IPS-18a (cell line): Measurements from ENCODE around the gene CYP19A1.

ENCODE experiments used
- H3K27ac ChIP-seq: one replicate; pipeline ENCODE4 v1.5.1; 2013; ENCODE audit warnings: low read length
- H3K27me3 ChIP-seq: one replicate; pipeline ENCODE4 v1.6.1; 2013; ENCODE audit warnings: mild to moderate bottlenecking, low read length; ENCODE audit not compliant: control insufficient read depth, insufficient read depth
- H3K36me3 ChIP-seq: one replicate; pipeline ENCODE4 v1.6.1; 2013; ENCODE audit warnings: low read depth, low read length; ENCODE audit not compliant: control insufficient read depth
- H3K4me1 ChIP-seq: one replicate; pipeline ENCODE4 v1.6.1; 2013; ENCODE audit warnings: low read depth, low read length; ENCODE audit not compliant: control insufficient read depth
- H3K4me3 ChIP-seq: one replicate; pipeline ENCODE4 v1.5.1; 2013; ENCODE audit warnings: low read length
- H3K9ac ChIP-seq: one replicate; pipeline ENCODE4 v1.6.1; 2013; ENCODE audit warnings: mild to moderate bottlenecking, low read length, moderate library complexity
- H3K9me3 ChIP-seq: one replicate; pipeline ENCODE4 v1.6.1; 2013; ENCODE audit warnings: low read depth, low read length; ENCODE audit not compliant: control insufficient read depth

Gene CYP19A1

DNA sequence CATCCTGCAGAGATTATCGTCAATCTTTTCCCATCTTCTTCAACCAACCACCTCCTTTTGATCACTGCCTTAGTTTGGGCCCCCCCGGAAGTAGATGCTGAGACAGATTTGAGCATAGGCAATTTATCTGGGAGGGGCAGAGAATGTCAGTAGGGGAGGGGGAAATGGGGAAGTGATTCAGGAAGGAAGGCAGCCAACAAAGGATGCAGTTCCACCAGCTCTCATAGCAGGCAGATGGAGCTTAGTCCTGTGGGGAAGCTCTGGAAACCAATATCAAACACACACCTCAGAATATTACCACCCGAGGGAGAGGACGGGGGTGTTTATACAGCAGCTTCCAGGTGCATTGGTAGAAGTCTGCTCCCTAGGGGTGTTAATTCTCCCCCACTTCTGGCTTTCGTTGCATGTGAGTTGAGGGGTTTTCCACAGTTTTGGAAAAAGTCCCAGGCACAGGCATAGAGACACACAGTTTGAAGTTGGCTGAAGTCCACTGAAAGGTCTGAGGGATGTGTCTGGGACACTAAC is 152.2 kb downstream of the CYP19A1 start:
- no peak overlapping the region for H3K9ac ChIP-seq
- H3K36me3 ChIP-seq, result no peaks in the 10 kb centered on the region
- no peaks in the 10 kb centered on the region for H3K9me3 ChIP-seq
- no peaks in the 10 kb centered on the region for H3K4me1 ChIP-seq
- no peak overlapping the region for H3K27ac ChIP-seq
- no peak overlapping the region for H3K4me3 ChIP-seq
- H3K27me3 ChIP-seq, result no peaks in the 10 kb centered on the region

- no peak overlapping the region for H3K9ac ChIP-seq
- H3K4me3 ChIP-seq, result no peak overlapping the region
- no peak overlapping the region for H3K27ac ChIP-seq
- no peaks in the 10 kb centered on the region for H3K4me1 ChIP-seq
- no peaks in the 10 kb centered on the region for H3K27me3 ChIP-seq
- H3K9me3 ChIP-seq, result no peaks in the 10 kb centered on the region
- H3K36me3 ChIP-seq, result no peaks in the 10 kb centered on the region
These were observed 152.9 kb downstream of the CYP19A1 start for GRCh38 chr15:51185213-51186159.

- Histone ChIP-seq H3K27ac (no peak overlapping the region), H3K27me3 (no peaks in the 10 kb centered on the region), H3K9me3 (no peaks in the 10 kb centered on the region), H3K9ac (no peak overlapping the region), H3K4me3 (no peak overlapping the region), H3K4me1 (no peaks in the 10 kb centered on the region), H3K36me3 (no peaks in the 10 kb centered on the region)
These were observed 153.8 kb downstream of the CYP19A1 start for GRCh38 chr15:51184627-51185026.

DNA sequence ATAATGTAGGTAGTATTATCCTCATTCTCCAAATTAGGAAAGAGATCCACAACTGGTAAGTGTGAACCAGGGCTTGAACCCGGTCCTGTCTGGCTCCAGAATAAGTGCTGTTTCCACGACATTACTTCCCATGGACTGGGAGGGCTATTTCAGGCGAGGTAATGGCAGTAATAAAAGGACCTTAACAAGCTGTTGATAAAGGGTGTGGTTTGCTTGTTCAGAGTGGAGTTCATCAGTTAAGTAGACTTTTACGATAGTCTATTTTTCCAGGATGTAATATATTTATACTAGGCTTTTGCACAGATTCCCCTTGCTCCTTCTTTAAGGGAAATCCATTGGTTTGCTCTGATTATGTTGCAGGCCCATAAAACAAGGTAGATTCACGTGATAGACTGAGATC is 155.3 kb downstream of the CYP19A1 start:
- H3K9me3 ChIP-seq, result no peaks in the 10 kb centered on the region
- no peaks in the 10 kb centered on the region for H3K36me3 ChIP-seq
- no peaks in the 10 kb centered on the region for H3K27me3 ChIP-seq
- no peak overlapping the region for H3K9ac ChIP-seq
- no peak overlapping the region for H3K27ac ChIP-seq
- H3K4me1 ChIP-seq, result no peaks in the 10 kb centered on the region
- no peak overlapping the region for H3K4me3 ChIP-seq

DNA sequence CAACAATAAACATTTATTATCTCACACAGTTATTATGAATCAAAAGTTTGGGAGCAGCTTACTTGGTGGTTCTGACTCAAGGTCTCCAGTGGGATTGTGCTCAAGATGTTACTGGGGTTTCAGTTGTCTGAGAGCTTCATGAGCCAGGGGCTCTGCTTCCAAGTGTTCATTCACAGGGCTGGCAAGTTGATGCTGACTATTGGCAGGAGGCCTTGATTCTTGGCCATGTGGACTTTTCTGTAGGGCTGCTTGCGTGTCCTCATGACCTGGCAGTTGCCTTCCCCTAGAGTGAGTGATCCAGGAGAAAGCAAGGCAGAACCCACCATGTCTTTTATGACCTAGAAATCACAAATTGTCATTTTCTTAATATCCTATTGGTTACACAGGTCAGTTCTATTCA is 156.5 kb downstream of the CYP19A1 start:
- Histone ChIP-seq H3K9ac (no peak overlapping the region), H3K27ac (no peak overlapping the region), H3K27me3 (no peaks in the 10 kb centered on the region), H3K9me3 (no peaks in the 10 kb centered on the region), H3K4me3 (no peak overlapping the region), H3K4me1 (no peaks in the 10 kb centered on the region), H3K36me3 (no peaks in the 10 kb centered on the region)

DNA sequence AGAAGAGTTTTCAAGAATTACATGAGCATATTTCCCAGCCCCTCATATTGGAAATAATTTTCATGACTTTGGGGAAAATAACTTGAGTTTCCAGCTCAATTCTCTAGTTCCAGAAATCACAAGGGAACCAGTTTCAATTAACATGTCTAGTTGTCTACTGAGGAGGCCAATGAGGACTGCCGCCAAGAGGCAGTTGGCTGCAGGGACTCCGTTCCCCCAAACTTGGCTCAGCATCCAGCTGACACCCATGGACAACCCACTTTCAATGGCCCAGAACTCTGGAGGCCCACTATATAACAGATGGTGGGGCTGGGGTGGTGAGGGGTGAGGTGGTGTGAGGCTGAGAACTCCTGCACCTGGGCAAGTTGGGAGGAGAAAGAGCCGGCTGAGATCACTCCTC is 157.2 kb downstream of the CYP19A1 start:
- H3K36me3 ChIP-seq, result no peaks in the 10 kb centered on the region
- H3K4me3 ChIP-seq, result no peak overlapping the region
- no peaks in the 10 kb centered on the region for H3K27me3 ChIP-seq
- H3K27ac ChIP-seq, result no peak overlapping the region
- H3K4me1 ChIP-seq, result no peaks in the 10 kb centered on the region
- H3K9me3 ChIP-seq, result no peaks in the 10 kb centered on the region
- H3K9ac ChIP-seq, result no peak overlapping the region

- Histone ChIP-seq H3K4me3 (no peak overlapping the region), H3K36me3 (no peaks in the 10 kb centered on the region), H3K27ac (no peak overlapping the region), H3K27me3 (no peaks in the 10 kb centered on the region), H3K9ac (no peak overlapping the region), H3K4me1 (no peaks in the 10 kb centered on the region), H3K9me3 (no peaks in the 10 kb centered on the region)
These were observed 157.9 kb downstream of the CYP19A1 start for GRCh38 chr15:51180534-51180933.

DNA sequence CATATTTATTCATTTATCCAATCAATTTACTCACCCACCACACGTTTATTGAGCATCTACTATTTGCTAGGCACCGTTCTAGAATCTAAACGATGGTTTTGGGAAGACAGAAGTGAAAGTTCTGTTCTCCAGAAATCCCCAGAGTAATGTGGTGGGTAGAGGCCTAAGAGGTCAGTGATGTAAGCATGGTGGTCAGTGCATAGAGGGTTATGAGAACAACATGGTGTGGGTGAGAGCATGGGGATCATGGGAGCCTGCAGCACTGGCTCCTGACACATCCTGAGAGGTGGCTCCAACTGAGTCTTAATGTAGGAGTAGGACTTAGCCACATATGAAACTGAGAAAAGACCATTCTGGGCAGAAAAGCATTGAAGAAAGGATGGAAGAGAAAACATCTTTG is 158.4 kb downstream of the CYP19A1 start:
- Histone ChIP-seq H3K9ac (no peak overlapping the region), H3K27ac (no peak overlapping the region), H3K4me3 (no peak overlapping the region), H3K27me3 (no peaks in the 10 kb centered on the region), H3K9me3 (no peaks in the 10 kb centered on the region), H3K4me1 (no peaks in the 10 kb centered on the region), H3K36me3 (no peaks in the 10 kb centered on the region)

GRCh38 chr15:51172193-51172592 is 166.2 kb downstream of the CYP19A1 start:
- H3K27ac ChIP-seq, result no peak overlapping the region
- no peak overlapping the region for H3K9ac ChIP-seq
- H3K36me3 ChIP-seq, result no peaks in the 10 kb centered on the region
- H3K9me3 ChIP-seq, result no peaks in the 10 kb centered on the region
- H3K27me3 ChIP-seq, result no peaks in the 10 kb centered on the region
- H3K4me1 ChIP-seq, result no peaks in the 10 kb centered on the region
- H3K4me3 ChIP-seq, result no peak overlapping the region

DNA sequence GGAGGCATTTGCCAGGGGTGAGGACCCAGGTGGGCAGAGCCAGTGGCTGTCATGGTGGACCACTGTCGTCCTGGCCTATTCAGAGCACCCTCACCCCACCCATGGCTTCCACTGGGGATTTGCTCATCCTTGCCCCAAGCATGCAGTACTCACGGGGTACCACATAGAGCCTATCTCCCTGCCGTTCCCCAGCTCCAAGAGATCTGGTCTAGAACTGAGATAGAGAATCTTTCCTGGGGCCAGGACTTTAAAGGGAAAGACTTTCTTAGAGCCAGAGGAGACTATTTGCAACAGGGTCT is 166.8 kb downstream of the CYP19A1 start:
- no peaks in the 10 kb centered on the region for H3K27me3 ChIP-seq
- no peak overlapping the region for H3K4me3 ChIP-seq
- H3K4me1 ChIP-seq, result no peaks in the 10 kb centered on the region
- no peak overlapping the region for H3K27ac ChIP-seq
- no peak overlapping the region for H3K9ac ChIP-seq
- no peaks in the 10 kb centered on the region for H3K9me3 ChIP-seq
- no peaks in the 10 kb centered on the region for H3K36me3 ChIP-seq

DNA sequence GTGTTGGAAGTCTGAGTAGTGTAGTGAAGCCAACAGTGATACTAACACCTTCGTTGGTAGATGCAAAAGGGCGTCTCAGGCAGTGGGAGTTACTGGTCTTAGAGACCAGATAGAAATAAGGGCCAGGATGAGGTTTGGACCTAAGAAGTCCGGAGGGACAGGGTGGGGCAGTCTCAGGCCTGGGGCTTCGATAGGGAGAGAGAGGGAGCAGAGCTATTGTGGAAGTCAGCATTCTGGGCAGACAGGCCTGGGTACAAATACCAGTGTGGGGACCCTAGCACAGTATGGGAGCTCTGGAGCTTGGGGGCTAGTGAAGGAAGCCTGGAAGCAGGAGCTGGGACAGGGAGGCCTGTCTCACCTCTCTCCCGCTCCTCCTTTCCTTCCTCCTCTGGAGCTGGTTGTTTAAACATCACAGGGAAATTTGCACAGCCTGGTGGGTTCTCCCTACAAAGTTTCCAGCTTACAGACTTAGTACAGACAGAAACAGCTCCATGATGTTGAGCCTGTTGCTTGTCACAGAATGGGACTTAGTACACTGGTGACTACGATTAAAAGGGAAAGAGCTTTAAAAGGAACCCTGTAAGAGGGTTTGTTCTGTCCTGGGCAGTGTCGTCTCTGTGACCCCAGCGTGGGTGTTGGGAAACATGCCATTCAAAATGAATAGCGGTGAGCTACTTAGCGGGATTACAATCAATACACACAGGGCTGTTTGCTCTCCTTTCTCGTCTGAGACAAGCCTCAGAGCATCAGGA is 167.3 kb downstream of the CYP19A1 start:
- no peak overlapping the region for H3K27ac ChIP-seq
- no peak overlapping the region for H3K9ac ChIP-seq
- no peaks in the 10 kb centered on the region for H3K27me3 ChIP-seq
- H3K36me3 ChIP-seq, result no peaks in the 10 kb centered on the region
- H3K4me3 ChIP-seq, result no peak overlapping the region
- no peaks in the 10 kb centered on the region for H3K9me3 ChIP-seq
- H3K4me1 ChIP-seq, result no peaks in the 10 kb centered on the region
